Anterior cingulate cortex (tissue), 58 donors: ENCODE data around the gene VAV1.
"Not testable (repeated sequence)": the region's sequence is repeated elsewhere in the genome, so short reads cannot be mapped to it uniquely, and the experiment has no call there.

Source experiments
- DNase-seq, 58 donors: peaks; one replicate each; lab custom pipeline; 2025; lab: John Stamatoyannopoulos, UW

Gene VAV1

GRCh38 chr19:6776045-6776444, 3.5 kb downstream of the VAV1 start:
- DNase-seq, result not testable (repeated sequence)

GRCh38 chr19:6776999-6777398, 4.5 kb downstream of the VAV1 start:
- no peak for DNase-seq

GRCh38 chr19:6777434-6777833, 4.9 kb downstream of the VAV1 start:
- no peak for DNase-seq

DNA sequence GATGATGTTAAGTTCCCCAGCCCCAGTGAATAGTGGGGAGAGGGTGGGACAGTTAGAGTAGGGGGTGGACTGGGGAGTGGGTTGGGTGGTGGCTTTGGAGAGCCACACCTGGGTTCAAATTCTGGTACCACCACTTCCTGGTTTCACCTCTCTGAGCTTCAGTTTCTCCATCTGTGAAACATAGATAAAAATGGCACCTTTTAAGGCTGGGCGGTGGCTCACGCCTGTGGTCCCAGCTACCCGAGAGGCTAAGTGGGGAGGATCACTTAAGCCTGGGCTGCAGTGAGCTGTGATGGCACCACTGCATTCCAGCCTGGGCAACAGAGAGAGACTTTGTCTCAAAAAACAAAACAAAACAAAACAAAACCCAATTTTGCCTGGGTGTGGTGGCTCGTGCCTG, 5.9 kb downstream of the VAV1 start:
- no peak for DNase-seq

- DNase-seq, result no peak
Measured at GRCh38 chr19:6779206-6779605, 6.7 kb downstream of the VAV1 start.

DNA sequence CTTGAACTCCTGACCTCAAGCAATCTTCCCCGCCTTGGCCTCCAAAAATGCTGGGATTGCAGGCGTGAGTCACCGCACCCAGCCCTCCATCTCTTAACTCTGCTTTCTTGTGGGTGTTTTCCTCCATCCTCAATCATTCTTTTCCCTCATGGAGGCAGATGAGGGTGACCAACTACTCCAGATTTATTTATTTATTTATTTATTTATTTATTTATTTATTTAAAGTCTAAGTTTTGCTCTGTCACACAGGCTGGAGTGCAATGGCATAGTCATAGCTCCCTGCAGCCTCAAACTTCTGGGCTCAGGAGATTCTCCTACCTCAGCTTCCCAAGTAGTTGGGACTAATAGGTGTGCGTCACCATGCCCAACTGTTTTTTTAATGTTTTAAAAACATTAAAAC, 14.9 kb downstream of the VAV1 start:
- no peak for DNase-seq

DNA sequence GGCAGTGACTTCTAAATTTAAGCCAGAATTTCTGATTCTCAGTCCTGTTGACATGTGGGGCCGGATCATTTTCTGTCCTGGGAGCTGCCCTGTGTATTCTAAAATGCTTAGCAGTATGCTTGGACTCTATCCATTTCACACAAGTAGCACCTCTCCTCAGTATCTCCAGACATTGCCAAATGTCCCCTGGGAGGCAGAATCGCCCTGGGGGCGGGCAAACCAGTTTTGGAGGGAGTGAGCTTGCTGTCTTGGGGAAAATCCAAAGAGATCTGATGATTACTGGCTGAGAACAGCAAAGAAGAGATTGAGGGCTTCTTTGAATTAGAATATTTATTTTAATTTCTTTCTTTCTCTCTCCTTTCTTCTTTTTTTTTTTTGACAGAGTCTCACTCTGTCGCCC, 16.4 kb downstream of the VAV1 start:
- no peak for DNase-seq

- DNase-seq, result no peak
Measured at GRCh38 chr19:6790194-6791128, 18.0 kb downstream of the VAV1 start.

GRCh38 chr19:6791237-6791636, 18.7 kb downstream of the VAV1 start:
- no peak for DNase-seq

GRCh38 chr19:6793411-6793810, 20.9 kb downstream of the VAV1 start:
- no peak for DNase-seq

- DNase-seq, result no peak
Measured at GRCh38 chr19:6793973-6794372, 21.5 kb downstream of the VAV1 start.

DNA sequence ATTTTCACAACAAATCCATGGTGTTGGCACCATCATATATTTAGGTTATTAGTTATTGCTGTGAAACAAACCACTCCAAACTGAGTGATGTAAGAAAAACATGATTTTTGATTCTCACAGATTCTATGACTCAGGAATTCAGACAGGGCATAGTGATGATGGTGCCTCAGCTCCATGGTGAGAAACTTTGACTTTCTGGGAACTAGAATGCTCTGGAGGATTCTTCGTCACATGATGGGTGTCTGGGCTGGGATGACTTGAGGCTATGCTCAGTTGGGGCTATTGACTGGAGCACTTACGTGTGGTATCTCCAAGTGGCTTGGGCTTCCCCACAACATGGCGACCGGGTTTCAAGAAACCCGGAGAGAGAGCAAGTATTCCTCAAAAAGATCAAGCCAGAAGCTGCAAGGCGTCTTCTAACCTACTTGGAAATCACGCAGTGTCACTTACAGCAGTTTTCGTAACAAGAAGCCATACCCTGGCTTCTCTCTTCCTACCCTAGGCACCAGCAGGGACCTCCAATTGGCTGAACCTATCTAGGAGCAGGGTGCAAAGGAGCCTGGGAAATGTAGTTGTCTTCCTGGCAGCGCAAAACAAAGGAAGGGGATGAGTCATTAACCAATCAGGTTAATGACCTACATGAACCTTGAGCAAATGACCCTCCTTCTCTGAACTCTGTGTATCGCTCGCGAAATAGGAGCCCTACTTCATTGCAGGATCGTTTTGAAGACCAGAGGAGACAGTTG, 22.4 kb downstream of the VAV1 start:
- DNase-seq, result no peak

- DNase-seq, result no peak
Measured at GRCh38 chr19:6796278-6796677, 23.8 kb downstream of the VAV1 start.

GRCh38 chr19:6797646-6798045, 25.1 kb downstream of the VAV1 start:
- no peak for DNase-seq

DNA sequence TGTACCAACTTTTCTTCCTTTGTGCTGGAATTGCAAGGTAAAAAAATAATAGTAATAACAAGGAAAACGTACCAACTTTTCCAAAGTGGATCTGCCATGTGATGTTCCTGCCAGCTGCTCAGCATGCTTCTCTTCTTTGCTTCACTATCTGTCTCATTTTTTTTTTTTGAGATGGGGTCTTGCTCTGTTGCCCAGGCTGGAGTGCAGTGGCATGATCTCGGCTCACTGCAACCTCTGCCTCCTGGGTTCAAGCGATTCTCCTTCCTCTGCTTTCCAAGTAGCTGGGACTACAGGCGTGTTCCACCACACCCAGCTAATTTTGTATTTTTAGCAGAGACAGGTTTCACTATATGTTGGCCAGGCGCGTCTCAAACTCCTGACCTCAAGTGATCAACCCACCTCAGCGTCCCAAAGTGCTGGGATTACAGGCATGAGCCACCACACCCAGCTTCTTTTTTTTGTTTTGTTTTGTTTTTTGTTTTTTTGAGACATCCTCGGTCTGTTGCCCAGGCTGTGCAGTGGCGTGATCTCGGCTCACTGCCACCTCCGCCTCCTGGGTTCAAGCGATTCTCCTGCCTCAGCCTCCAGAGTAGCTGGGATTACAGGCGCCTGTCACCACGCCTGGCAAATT, 27.8 kb downstream of the VAV1 start:
- DNase-seq, result not testable (repeated sequence)

DNA sequence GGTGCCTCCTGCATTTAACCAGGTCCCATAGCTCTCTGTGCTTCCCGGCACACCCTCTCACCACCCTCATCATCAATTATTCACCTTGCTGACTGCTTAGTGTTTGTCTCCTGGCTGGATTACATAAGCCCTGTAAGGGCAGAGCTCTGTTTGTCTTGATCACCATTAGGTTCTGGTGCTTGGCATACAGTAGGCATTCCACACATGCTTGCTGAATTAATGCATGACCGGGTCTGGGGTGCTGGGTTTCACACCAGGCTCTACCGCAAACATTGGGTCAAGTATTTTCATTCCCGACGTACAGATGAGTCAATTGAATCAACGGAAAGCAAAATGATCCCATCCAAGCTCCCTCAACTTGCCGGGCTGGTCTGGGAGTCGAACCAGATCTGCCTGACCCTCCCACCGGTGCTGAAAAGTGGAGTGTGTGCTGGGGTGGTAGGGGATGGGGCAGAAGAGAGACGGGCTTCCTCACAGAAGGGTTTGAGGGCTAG, 28.5 kb downstream of the VAV1 start:
- no peak for DNase-seq

DNA sequence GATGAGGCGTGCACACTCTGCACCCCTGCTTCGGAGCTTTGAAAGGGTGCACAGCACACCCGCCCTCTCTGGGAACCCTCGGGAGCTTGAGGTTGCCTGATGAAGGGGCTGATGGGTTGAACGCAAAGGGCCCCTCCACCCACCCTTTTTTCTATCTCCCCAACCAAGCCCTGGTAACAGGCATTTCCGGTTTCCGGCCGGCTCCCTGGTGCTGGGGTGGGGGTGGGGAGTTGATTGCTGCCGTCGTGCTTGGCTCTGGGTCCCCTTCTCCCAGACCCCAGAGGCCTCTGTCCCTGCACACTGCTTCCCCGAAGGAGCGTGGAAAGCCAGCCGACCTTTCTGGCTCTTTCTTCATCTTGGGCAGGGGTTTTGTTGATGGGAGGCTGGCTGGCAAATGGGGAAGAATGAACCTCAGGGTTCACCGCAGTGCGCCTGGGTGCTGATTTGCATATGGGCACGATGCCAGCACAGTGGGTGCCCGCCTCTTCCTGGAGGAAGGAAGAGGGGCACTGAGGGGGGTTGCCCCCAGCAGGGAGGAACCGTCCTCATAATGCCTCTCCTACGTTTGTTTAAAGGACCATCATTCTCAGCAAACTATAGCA, 29.1 kb downstream of the VAV1 start:
- peak in 32 of 58 donors; percentile 1 to 51 (median 12) for DNase-seq

- DNase-seq, result peak in 18 of 58 donors; percentile 1 to 30 (median 12)
Measured at GRCh38 chr19:6802336-6803035, 30.0 kb downstream of the VAV1 start.

DNA sequence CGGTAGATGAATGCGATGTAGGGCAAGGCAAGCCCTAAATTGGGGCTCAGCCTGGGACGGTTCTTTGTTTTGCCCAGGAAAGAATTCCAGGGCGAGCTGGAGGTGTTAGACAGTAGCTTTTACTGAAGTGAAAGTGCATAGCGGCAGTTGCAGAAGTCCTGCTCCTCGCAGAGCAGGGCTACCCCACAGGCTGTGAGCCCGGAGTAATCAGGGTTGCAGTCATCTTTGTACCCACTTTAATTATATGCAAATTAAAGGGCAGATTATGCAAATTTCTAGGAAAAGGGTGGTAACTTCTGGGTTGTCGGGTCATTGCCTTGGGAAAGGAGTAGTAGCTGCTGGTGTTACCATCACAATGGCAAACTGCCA, 30.5 kb downstream of the VAV1 start:
- no peak for DNase-seq

GRCh38 chr19:6806488-6806887, 34.0 kb downstream of the VAV1 start:
- DNase-seq, result no peak
